Fibroblast of villous mesenchyme (primary cell): ENCODE results near the gene ARVCF. TPM values are rescaled to one million over a fixed set of nuclear protein-coding genes. Genes with fewer than 3 reads are reported as not detected.

Source experiments
- DNase-seq: peaks from one replicate; pipeline ENCODE4 v3.0.0-alpha.2; 2010; ENCODE audit warnings: low read depth
- H3K4me3 ChIP-seq: 2 replicates; pipeline ENCODE4 v1.5.1; 2011; ENCODE audit warnings: low read depth, mild to moderate bottlenecking, low read length
- total RNA-seq: library from RNA; depleted of rRNA; stranded (reverse); fragments of >200 nt; gene quantifications from 2 replicates; pipeline ENCODE4 v1.2.3, GENCODE V29; 2012
- TF ChIP-seq, protein P1 (sequence below): IDR thresholded peaks from 2 replicates; pipeline ENCODE4 v1.5.1; 2012; ENCODE audit warnings: low read depth, mild to moderate bottlenecking, low read length; ENCODE audit not compliant: insufficient read depth

The ARVCF gene
- total RNA-seq, 1 donor, result 6.0 TPM

DNA sequence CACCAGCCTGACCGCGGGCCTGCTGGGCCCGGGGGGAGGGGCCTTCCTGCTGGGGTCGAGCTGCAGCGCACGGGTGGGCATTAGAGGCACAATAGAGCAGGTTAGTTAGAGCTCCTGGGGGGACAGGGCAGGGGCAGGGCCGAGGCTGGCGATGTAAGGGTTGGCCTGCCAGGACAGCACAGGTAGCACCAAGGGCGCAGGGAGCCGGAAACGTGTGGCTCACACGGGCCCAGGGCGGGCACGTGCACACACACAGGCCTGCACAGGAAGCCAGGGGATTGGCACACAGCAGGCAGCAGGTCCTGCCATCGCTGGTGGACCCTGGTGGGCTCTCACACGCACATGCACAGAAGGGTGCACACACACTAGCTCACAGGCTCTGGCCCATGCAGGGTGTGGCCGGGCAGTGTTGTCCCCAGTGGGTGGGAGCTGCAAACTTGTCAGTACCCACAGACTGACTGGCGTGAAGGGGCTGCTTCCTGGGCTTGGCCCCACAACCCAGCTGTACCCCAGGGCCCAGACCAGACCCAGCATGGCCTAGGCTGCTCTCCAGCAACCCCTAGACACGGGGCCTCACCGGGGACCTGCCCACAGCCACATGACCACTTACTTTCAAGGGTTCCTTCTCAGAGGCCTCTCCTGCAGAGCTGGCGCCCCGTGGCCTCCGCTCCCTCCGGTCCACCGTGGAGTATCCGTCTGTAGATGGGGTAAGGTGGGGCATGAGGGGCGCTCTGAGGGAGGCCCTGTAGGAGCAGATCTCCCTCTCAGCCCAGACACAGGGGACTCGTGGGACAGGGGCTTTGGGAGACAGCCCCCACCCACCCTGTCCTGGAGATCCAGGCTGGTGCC lies 45.1 kb downstream of the ARVCF start:
- no peak for DNase-seq
- TF ChIP-seq, protein P1, sequence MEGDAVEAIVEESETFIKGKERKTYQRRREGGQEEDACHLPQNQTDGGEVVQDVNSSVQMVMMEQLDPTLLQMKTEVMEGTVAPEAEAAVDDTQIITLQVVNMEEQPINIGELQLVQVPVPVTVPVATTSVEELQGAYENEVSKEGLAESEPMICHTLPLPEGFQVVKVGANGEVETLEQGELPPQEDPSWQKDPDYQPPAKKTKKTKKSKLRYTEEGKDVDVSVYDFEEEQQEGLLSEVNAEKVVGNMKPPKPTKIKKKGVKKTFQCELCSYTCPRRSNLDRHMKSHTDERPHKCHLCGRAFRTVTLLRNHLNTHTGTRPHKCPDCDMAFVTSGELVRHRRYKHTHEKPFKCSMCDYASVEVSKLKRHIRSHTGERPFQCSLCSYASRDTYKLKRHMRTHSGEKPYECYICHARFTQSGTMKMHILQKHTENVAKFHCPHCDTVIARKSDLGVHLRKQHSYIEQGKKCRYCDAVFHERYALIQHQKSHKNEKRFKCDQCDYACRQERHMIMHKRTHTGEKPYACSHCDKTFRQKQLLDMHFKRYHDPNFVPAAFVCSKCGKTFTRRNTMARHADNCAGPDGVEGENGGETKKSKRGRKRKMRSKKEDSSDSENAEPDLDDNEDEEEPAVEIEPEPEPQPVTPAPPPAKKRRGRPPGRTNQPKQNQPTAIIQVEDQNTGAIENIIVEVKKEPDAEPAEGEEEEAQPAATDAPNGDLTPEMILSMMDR, result no peak
- H3K4me3 ChIP-seq, result no peak overlapping the region

DNA sequence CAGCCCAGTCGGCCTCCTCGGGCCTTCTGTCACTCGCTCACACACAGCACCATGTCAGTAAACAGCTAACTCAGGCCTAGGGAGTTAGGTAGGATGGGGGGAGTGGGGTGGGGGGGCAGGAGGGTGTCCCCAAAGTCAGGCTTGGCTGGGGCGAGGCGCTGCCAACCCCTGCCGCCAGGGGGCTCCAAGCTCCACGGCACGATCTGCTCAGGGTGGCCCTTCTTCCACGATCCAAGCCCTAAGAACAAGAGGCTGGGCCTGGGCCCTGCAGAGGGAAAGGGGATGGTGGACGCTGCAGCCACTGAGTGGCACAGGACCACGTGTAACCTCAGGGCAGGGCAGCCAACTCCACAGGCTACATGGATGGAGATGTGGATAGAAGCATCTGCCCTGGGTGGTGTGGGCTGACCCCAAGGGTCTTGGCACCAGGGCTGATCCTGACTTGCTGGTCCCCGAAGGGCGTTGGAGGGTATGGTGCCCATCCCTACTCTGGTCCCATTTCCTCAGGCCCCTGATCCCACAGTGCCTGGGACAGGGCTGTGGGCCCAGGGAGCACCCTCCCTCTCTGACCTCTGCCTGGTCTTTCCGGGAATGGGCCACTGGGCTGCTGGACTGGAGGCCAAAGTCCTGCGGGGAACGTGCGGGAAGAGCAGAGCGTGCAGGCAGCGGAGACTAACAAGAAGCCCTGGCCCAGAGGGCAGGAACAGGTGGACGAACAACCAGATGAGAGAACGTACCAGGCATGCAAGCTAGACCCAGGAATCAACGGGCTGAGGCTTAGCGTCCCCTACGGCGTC lies 45.9 kb downstream of the ARVCF start:
- DNase-seq, result peak; percentile 57
- no peak overlapping the region for H3K4me3 ChIP-seq
- TF ChIP-seq, protein P1, result peak; percentile 82

DNA sequence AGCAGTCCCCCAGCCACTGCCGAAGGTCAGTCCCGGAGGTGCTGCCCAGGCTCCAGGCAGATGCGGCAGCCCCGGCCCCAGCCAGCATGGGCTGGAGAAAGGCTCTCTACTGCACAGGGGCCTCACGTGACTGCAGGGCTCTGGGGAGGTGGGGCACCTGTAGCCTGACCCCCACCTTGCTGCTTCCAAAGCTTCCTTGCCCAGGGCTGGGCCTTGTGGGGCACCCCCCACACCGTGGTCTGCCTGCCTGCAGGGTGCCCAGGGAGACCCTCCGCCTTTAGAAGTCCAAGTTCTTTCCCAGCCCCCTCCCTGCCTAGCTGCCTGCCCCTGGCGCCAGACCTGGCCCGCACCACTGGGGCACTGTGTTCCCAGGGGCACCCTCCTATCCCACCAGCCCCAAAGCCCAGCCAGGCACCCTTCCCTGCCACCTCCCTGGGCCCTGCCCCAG lies 46.6 kb downstream of the ARVCF start:
- H3K4me3 ChIP-seq, result no peak overlapping the region
- TF ChIP-seq, protein P1, result no peak
- no peak for DNase-seq

DNA sequence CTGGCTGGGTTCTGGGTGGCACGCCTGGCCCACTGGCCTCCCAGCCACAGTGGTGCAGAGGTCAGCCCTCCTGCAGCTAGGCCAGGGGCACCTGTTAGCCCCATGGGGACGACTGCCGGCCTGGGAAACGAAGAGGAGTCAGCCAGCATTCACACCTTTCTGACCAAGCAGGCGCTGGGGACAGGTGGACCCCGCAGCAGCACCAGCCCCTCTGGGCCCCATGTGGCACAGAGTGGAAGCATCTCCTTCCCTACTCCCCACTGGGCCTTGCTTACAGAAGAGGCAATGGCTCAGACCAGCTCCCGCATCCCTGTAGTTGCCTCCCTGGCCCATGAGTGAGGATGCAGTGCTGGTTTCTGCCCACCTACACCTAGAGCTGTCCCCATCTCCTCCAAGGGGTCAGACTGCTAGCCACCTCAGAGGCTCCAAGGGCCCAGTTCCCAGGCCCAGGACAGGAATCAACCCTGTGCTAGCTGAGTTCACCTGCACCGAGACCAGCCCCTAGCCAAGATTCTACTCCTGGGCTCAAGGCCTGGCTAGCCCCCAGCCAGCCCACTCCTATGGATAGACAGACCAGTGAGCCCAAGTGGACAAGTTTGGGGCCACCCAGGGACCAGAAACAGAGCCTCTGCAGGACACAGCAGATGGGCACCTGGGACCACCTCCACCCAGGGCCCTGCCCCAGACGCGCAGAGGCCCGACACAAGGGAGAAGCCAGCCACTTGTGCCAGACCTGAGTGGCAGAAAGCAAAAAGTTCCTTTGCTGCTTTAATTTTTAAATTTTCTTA lies 47.3 kb downstream of the ARVCF start:
- DNase-seq, result no peak
- no peak overlapping the region for H3K4me3 ChIP-seq
- TF ChIP-seq, protein P1, result no peak

DNA sequence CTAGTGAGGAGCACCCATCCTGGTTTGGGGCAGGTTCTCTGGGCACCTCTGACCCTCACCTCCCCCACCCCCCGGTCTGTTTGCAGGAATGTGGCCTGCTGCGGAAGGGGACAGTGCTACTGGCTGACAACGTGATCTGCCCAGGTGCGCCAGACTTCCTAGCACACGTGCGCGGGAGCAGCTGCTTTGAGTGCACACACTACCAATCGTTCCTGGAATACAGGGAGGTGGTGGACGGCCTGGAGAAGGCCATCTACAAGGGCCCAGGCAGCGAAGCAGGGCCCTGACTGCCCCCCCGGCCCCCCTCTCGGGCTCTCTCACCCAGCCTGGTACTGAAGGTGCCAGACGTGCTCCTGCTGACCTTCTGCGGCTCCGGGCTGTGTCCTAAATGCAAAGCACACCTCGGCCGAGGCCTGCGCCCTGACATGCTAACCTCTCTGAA lies 48.2 kb downstream of the ARVCF start:
- H3K4me3 ChIP-seq, result no peak overlapping the region
- no peak for DNase-seq
- TF ChIP-seq, protein P1, result no peak

DNA sequence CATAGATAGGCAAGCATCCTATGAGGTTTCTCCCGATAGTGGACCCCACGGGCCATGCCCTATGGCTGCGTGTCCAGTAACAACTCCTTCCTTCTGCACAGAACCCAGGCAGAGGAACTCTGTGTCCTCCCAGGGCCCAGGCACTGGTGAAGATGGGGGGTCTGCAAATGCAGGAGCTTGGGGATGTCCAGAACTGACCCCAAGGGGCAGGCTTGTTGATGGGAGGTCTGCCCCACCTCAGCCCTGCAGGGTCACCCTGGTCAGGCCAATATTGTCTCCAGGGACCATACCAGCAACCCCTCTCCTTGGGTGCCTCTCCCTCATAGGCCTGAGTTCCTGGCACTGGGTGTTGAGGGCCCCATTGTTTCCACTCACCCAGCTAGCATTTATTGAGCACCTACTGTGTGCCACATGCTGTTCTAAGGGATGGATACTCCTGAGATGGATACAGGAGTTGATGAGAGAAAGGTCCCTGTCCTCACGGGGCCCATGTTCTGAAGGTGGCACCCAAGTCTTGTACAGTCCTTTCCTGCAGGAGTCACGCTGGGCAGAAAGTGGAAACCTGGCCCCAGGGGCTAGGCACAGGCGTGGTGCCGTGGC lies 48.7 kb downstream of the ARVCF start:
- no peak for DNase-seq
- H3K4me3 ChIP-seq, result no peak overlapping the region
- TF ChIP-seq, protein P1, result no peak
